Measurements from ENCODE around the gene GNB1. TPM values are rescaled to one million over a fixed set of nuclear protein-coding genes. Genes with fewer than 3 reads are reported as not detected.

The GNB1 gene
- total RNA-seq, 1 experiment from 2014 or later: 89.2 TPM

GRCh38 chr1:1768249-1768992 lies 122.5 kb downstream of the GNB1 start:
- no peak for DNase-seq (ENCODE audit: extremely low read depth, low read depth)

DNA sequence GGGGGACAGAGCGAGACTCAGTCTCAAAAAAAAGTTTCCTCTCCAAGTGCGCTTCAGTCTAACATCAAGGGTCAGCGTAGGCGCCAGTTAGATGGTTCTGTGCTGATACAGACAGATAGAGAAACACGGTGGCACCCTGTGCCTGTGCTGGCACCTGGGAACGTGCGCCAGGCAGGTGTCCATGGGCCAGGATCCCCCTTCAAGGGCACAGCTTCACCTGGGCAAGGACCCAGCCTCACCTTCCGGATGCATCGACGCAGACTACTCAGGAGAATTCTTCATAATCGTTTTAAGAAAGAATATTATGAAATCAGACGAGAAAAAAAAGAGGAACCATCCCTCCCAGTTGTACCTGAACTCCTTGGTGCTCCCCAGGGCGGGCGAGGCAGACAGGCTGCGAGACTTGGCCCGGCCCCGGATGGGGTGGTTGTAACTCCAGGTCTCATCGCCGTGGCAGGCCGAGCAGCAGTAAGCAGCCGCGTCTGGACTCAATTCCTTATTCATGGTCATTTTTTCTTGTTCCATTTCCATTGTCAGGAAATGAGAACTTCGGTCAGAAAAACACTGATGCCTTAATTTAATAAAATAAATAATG lies 125.9 kb downstream of the GNB1 start:
- DNase-seq (ENCODE audit: extremely low read depth, low read depth): no peak

DNA sequence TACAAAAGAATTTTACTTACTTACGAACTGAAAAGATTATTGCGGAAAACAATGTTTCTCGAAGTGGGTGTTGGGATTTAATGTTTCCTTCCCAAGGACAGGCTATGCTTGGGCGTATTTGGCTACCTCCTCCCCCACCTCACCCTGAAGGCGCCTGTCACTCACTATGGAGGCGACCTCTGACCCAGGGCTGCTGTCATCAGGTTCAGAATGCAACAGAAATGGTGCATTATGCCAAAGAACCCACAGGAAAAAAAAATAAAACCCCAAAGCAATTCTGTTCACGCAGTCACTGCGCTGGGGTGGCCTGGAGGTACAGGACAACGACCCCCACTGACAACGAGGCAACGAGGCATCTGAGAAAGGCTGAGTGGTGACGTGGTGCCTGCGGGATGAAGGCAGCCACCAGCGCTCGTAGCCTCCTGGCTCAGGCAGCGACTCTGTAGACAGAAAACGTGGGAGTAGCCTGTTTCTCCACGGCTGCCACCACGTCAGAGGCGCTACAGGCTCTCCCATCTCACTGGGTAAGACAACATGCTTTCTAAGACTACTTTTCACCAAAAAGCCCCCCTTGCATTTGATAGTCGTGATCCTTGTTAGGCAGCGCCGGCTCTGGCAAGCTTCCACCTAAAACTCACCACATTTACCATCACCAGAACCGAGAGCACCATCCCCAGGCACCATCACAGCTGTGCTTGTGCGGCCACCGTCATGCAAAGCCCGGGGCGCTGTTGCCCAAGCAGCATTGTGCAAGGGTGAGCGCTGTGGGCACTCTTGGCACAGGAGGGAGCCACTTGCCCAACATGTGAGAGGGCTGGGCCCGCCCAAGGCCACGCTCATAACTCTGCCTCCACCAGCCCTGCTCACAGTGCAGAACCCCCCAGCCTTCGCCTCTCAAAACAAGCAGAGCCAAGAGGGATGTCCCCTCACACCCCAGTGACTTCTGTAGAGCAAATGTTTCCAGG lies 126.9 kb downstream of the GNB1 start:
- DNase-seq (ENCODE audit: extremely low read depth, low read depth): peak; percentile 86

DNA sequence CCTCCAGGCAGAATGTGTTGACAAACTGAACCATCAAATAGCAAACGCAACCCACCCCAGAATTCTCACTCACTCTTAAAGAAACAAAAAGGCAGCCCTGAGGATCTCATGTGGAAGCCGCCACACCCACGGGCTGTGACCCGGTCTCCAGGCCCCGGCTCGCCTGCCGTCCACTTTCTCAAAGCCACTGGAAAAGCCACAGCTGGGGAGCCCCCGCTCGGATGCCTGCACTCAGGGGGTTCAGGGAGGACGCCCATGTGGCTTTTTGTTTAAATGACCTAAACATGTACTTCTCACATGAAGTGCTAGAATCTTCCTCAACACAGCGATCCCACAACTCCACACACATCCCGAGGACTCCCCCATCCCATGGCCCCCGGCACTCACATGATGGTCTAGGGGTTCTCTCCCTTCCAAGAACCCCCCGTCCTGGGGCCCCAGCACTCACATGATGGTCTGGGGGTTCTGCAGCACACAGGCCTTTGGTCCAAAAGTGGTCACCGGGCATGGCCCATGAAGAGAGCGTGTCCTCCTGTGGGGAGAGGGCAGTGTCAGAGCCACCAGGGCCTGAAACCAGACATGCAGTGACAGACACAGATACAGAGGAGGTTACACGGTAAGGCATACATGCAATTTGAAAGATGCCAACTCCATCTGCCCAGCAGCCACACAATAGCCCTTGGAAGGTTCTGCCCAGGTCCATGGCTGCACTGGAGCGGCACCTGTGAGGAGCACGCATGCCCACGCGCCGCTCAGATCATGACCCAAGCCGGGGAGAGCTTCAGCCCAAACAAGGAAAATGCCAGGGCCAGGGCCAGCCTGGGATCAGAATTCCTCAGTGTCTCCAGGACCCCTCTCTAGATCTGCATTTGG lies 129.1 kb downstream of the GNB1 start:
- no peak for DNase-seq (ENCODE audit: extremely low read depth, low read depth)

DNA sequence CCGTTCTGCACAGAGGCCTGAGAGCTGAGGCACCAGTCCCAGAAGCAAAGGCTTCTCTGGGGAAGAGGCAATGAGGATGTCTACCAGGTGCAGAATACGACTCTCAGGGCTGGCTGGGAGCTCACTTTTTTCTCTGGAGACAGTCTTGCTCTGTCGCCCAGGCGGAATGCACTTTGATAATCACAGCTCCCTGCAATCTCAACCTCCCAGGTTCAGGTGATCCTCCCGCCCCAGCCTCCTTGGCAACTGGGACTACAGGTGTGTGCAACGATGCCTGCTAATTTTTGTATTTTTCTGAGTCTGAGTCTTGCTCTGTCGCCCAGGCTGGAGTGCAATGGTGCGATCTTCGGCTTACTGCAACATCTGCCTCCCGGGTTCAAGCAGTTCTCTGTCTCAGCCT lies 130.2 kb downstream of the GNB1 start:
- DNase-seq (ENCODE audit: extremely low read depth, low read depth): no peak

DNA sequence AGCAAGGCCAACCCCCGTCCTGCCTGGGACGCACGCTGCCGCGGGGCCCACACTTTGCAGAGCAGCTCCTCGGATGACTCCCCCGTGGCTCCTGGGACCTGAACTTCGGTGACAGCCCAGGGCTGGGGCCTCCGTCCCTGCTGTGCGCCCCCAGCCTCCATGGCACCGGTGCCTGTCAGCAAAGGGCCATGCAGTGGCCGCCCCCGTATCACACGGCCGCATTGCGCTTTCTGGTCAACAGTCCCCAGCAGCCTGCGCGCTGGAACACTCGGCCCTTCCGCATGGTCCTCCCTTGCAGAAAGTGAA lies 130.6 kb downstream of the GNB1 start:
- DNase-seq (ENCODE audit: extremely low read depth, low read depth): no peak

DNA sequence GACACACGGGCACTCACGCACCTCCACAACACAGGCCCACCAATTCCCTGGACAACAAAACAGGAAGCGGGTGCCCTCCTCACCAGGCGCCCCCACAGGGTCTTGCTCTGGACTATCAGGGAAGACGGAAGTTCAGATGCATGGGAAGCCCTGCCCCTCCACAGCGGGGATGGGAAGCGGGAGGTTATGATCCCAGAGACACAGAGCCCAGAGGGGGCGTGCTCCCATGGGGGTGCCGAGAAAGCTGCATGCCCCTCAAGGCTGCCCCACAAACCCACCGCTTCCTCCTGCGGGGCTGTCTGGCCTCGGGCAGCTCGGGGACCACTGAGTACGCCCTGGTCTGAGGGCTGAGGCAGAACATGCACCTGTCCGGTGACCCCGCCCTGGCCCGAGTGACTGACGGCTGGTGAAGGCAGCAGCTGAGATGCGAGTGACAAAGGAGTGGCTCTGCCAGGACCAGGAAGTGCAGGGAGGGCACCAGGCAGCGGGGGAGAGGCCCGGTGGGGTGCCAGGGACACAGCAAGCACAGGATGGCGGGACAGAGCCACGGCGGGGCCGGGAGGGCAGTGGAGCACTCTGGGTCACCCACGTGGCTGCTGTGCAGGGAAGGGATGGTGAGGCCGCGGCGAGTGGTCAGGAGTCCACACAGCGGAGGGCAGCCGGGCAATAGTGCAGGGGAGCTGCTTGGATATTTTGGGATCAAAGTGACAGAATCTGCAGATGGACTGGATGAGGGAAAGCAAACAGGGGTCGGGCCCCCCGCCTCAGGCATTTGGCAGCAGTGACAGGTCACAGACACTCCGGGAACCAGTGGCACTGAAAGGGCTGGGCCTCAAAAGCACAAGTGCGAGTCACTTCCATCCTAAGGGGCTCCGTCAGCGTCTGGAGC lies 131.2 kb downstream of the GNB1 start:
- no peak for DNase-seq (ENCODE audit: extremely low read depth, low read depth)

- peak; percentile 62 for DNase-seq (ENCODE audit: extremely low read depth, low read depth)
These were observed 132.0 kb downstream of the GNB1 start for GRCh38 chr1:1758692-1759455.

GRCh38 chr1:1758059-1758621 lies 132.7 kb downstream of the GNB1 start:
- no peak for DNase-seq (ENCODE audit: extremely low read depth, low read depth)

GRCh38 chr1:1757422-1758058 lies 133.3 kb downstream of the GNB1 start:
- DNase-seq (ENCODE audit: extremely low read depth, low read depth): no peak

DNA sequence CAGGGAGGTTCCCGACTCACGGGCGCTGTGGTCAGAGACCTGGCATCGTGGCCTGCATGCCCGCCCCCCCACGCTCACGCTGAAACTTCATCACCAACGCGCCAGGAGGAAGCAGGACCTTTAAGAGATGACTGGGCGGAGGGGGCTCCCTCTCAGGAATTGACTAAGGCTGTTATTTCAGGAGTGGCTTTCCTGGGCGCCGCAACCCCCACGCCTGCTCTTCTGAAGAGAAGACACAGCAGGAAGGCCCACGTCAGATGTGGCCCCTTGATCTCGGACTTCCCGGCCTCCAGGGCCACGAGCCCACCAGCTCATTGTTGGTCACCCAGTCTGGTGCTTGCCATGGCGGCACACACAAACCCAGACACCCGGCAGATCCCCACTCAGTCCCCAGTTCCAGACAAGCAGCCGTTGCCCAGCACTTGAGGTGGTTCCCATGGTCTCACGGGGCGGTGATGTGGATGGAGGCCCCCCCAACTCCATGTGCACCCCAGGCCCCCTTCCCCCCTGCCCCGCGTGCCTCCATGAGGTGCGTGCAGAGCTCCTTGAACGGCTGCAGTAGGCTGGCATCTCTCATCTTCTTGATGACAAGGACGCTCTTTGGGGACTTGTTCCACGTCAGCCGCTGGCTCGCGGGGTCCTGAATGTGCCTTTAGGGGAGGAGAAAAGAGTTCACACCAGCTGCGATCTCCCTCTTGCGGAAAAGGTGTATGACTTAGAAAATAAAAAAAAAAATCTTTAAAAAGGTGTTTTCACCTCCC lies 134.0 kb downstream of the GNB1 start:
- no peak for DNase-seq (ENCODE audit: extremely low read depth, low read depth)

DNA sequence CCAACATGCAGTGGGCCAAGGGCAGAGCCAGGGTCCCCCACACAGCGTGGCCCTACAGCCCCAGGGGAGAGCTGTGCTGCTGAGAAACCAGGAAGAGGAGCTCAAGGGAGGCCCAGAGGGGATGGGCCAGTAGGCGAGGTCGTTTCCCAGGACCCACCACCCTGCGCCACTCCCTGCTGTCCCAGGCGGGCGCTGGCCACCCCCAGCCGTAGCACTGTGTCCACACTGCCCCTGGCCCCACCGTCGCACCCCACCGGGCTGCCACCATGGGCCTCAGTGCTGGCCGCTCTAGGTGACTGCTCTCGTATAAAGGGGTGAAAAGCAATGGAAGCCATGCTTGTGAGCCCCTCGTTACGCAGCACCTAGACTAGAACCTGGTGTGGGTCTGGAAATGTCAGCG lies 135.0 kb downstream of the GNB1 start:
- no peak for DNase-seq (ENCODE audit: extremely low read depth, low read depth)

GRCh38 chr1:1755426-1755825 lies 135.5 kb downstream of the GNB1 start:
- DNase-seq (ENCODE audit: extremely low read depth, low read depth): no peak

- DNase-seq (ENCODE audit: extremely low read depth, low read depth): no peak
These were observed 136.7 kb downstream of the GNB1 start for GRCh38 chr1:1754051-1754815.

GRCh38 chr1:1753607-1754005 lies 137.3 kb downstream of the GNB1 start:
- DNase-seq (ENCODE audit: extremely low read depth, low read depth): no peak
